Fibroblast of skin of abdomen (primary cell): Measurements from ENCODE around the gene PPP6R3.

Experiments used
- DNase-seq: peaks from one replicate; pipeline ENCODE4 v3.0.0-alpha.2; 2013

The PPP6R3 gene

GRCh38 chr11:68563454-68563853 is 102.9 kb downstream of the PPP6R3 start:
- DNase-seq = no peak

- DNase-seq = no peak
These were observed 103.7 kb downstream of the PPP6R3 start for GRCh38 chr11:68564261-68564660.

GRCh38 chr11:68565768-68566167 is 105.2 kb downstream of the PPP6R3 start:
- no peak for DNase-seq

GRCh38 chr11:68567553-68567952 is 107.0 kb downstream of the PPP6R3 start:
- no peak for DNase-seq

- DNase-seq = no peak
These were observed 108.8 kb downstream of the PPP6R3 start for GRCh38 chr11:68569357-68569756.

GRCh38 chr11:68570691-68571090 is 110.1 kb downstream of the PPP6R3 start:
- DNase-seq = no peak

- peak; percentile 28 for DNase-seq
These were observed 113.8 kb downstream of the PPP6R3 start for GRCh38 chr11:68574308-68574707.

- DNase-seq = no peak
These were observed 114.6 kb downstream of the PPP6R3 start for GRCh38 chr11:68575025-68575665.

- no peak for DNase-seq
These were observed 118.9 kb downstream of the PPP6R3 start for GRCh38 chr11:68579455-68579854.

- no peak for DNase-seq
These were observed 120.9 kb downstream of the PPP6R3 start for GRCh38 chr11:68581439-68581838.

- DNase-seq = no peak
These were observed 121.3 kb downstream of the PPP6R3 start for GRCh38 chr11:68581901-68582300.

GRCh38 chr11:68582416-68583040 is 122.0 kb downstream of the PPP6R3 start:
- no peak for DNase-seq

- DNase-seq = peak; percentile 26
These were observed 122.5 kb downstream of the PPP6R3 start for GRCh38 chr11:68583041-68583446.

GRCh38 chr11:68584097-68584496 is 123.5 kb downstream of the PPP6R3 start:
- no peak for DNase-seq

GRCh38 chr11:68584991-68585524 is 124.5 kb downstream of the PPP6R3 start:
- peak; percentile 8 for DNase-seq

GRCh38 chr11:68589547-68590216 is 129.1 kb downstream of the PPP6R3 start:
- DNase-seq = no peak

- no peak for DNase-seq
These were observed 131.2 kb downstream of the PPP6R3 start for GRCh38 chr11:68591719-68592118.

- no peak for DNase-seq
These were observed 132.9 kb downstream of the PPP6R3 start for GRCh38 chr11:68593441-68593840.

- DNase-seq = no peak
These were observed 133.6 kb downstream of the PPP6R3 start for GRCh38 chr11:68594123-68594522.

GRCh38 chr11:68596231-68596630 is 135.7 kb downstream of the PPP6R3 start:
- no peak for DNase-seq

- peak; percentile 52 for DNase-seq
These were observed 138.5 kb downstream of the PPP6R3 start for GRCh38 chr11:68598816-68599653.

GRCh38 chr11:68601147-68601546 is 140.6 kb downstream of the PPP6R3 start:
- no peak for DNase-seq

GRCh38 chr11:68609761-68610160 is 149.2 kb downstream of the PPP6R3 start:
- DNase-seq = no peak
